HG03575 (cell line): ENCODE data around the gene AIDA.
"Not testable (repeated sequence)": the region's sequence is repeated elsewhere in the genome, so short reads cannot be mapped to it uniquely, and the experiment has no call there.

Experiments
- ATAC-seq: cut with Tn5 transposase; IDR thresholded peaks from one replicate; pipeline ENCODE4 v1.9.1; 2021; ENCODE audit not compliant: unreplicated experiment, insufficient number of reproducible peaks, low FRiP score; ENCODE audit errors: extremely low read depth

Gene AIDA, protein sequence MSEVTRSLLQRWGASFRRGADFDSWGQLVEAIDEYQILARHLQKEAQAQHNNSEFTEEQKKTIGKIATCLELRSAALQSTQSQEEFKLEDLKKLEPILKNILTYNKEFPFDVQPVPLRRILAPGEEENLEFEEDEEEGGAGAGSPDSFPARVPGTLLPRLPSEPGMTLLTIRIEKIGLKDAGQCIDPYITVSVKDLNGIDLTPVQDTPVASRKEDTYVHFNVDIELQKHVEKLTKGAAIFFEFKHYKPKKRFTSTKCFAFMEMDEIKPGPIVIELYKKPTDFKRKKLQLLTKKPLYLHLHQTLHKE

DNA sequence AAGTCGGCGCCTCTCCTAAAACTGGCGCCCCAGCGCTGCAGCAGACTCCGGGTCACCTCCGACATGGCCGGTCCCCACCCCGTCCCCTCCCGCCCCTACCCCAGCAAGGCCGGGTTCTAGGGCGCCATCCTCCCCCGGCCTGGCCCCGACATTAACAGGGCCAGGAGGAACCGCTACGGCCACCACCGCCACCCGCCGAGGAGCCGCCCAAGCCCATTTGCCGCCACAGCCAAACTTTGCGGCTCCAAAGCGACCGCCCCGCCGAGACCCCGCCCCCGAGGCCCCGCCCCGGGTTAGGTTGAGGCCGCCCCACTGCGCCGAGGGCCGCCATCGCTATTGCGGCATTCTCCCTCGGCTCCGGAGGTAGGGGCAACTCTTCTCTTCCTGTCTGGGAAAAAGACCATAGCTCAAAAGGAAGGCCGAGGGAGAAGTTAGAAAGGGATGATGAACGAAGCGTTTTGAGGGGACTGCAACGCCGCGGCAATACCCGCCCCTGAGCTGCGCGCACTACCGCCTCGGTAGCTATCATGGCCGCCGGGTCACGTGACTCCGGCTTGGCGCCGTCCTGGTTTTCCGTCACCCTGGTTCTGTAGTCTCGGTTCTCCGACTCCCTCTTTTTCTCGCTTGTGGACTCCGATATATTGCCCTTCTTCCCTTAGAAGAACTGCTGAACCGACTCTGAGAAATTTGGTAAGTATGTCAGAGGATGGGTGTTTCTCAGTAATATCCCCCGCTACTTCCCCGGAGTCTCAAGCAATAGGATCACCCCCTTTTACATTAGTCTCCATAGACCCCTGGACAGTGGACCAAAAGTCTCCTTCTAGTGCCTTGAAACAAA is at the start of gene AIDA, which contains the start of gene BROX:
AIDA (minus strand) TSS at position 239 of the 838 bp plus-strand sequence; CDS start at position 65, 174 bp downstream.
BROX (plus strand) TSS at position 312 of the 838 bp plus-strand sequence. CDS start 3,136 bp downstream, outside the sequence.
- peak; percentile 45 for ATAC-seq

DNA sequence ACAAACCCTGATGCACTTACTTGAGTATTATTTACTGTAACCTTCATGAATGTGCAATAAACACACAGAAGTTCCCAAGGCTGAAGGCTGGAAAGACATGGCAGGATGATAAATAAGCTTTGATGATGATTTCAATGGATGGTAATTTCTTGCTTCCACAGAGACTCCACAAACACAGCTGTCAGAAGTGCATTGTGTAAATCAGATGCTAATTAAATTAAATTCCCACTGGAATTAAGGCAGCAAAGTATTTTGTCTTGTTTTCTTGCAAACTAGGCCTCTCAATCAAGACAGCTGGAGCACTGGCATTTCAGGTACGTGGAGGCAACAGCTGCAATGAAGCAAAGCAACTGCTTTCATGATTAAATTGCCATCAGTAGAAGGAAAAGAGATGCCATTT is 48.8 kb upstream of the AIDA start:
- no peak for ATAC-seq

DNA sequence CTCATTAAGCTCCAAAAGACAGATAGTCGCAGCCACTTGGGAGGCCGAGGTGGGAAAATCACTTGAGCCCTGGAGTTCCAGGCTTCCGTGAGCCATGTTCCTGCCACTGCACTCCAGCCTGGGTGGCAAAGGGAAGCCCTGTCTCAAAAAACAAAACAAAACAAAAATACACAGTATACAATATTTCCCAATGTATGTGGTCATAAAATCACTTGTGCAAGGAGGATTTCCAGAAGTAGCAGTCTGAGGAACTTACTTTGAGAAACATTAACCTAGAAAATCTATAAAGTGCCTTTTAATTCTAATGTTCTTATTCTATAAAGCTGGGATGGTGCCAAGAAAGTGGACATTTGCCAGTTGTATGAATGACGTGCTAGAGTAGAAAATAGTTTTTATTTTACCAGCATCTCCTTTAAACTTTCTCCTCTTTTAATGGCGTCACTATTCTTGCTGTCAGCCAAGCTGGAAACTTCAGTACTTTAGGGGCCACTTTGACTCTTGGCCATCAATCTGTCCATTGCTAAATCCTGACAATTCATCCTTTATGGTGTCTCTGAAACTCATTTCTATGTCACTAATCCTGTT is 47.3 kb upstream of the AIDA start:
- no peak for ATAC-seq

DNA sequence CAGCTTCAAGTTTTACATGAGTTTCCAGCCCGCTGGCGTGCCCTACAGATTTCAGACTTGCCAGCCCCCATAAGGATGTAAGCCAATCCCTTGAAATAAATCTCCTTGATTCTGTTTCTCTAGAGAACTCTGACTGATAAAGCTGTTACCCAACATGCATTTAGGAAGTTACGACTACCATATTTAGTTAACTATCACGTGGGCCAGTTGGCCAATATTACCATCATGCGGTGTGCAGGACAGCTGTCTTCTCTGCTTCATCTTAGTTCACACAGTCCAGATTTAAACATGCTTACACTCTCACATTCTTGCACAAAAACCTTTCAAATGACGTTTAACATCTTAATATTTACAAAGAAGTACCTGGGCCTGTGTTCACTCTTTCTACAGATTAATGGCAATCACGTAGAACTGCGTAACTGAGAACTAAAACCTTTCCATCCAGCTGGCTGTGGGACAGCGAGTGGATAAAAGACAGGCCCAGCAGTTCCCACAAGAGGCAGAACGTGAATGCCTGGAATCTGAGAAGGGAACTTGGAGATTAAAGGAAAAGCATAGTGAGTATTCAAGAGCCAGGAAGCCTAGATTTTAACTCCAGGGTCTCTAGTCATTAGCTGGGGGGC is 45.5 kb upstream of the AIDA start:
- no peak for ATAC-seq

DNA sequence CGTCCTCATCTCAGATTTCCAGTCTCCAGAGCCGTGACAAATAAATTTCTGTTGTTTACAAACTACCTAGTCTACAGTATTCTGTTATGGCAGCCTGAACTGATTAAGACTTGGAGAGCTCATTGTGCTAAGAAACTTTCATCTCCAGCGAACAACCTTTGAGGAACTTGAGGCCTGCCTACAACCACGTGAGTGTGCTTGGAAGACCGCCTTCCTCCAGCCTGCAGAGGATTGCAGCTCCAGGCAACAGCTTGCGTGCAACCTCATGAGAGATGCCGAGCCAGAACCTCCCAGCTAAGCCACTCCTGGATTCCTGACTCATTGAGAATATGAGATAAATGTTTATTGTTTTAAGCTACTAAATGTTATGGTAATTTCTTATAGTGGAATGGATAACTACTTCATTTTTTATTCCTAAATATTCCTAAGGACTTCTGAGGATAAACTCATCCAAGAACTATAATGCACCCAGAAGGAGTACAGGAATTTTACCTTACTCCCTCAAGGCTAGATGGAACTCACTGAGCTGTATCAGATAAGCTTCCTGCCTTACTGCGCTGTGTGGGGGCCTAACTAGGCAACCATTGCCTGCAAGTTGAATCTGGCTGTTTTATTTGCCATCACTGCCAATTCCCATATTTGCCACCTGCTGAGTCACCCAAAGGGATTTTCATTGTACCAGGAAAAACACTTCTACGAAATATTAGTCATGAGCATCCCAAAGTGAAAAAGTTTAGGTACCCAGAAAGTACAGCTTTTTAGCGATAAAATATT is 42.3 kb upstream of the AIDA start:
- no peak for ATAC-seq

DNA sequence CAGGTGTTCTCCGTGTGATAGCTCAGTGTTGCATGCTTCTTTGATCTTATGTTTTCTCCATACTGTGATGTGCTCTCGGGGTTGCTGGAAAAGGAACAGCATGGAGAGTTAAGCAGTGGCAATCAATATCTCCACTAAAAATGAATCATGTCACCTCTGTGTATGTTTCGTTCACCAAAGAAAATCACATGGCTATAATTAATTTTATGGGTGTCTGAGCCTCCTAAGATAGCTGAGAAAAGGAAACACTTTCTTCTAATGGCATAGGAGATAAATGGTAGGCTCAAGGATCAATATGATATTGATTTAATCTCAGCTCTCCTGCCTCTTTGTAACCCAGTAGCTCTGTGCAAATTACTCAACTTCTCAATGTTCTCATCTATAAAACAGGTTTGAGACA is 39.0 kb upstream of the AIDA start:
- no peak for ATAC-seq

DNA sequence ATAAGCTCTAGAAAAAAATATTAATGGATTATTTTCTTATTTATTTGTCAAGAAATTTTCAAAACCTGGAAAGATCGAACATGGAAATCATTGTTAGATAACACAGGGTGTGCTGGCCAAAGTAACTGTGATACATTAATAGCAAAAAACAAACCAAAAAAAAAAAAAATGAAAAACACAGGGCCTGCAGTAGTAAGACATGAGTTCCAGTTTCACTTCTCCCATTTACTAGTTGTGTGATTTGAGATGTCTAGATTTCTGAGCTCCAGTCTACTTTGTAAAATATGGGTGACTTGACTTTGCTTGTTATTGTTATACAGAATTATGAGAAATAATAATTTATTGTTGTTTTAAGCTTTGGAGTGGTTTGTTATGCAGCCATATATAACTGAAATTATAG is 38.4 kb upstream of the AIDA start:
- ATAC-seq = no peak

DNA sequence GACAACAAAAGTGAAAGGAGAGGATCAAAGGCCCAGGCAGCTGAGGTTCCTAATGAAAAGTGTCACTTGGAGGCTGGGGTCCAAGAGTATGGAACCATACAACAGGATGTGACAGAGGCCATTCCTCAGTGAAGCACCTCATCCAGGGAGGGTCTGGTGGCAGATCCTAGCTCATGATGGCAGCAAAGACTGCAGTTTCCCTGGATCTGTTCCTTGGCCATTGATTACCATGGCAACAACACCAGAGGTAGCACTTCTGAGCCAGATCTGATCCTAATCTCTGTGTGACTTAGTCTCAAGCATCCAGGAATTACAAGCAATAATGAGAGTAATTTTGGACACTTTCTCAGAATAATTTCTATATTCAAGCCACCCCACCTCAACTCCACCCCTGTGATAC is 37.6 kb upstream of the AIDA start:
- no peak for ATAC-seq

DNA sequence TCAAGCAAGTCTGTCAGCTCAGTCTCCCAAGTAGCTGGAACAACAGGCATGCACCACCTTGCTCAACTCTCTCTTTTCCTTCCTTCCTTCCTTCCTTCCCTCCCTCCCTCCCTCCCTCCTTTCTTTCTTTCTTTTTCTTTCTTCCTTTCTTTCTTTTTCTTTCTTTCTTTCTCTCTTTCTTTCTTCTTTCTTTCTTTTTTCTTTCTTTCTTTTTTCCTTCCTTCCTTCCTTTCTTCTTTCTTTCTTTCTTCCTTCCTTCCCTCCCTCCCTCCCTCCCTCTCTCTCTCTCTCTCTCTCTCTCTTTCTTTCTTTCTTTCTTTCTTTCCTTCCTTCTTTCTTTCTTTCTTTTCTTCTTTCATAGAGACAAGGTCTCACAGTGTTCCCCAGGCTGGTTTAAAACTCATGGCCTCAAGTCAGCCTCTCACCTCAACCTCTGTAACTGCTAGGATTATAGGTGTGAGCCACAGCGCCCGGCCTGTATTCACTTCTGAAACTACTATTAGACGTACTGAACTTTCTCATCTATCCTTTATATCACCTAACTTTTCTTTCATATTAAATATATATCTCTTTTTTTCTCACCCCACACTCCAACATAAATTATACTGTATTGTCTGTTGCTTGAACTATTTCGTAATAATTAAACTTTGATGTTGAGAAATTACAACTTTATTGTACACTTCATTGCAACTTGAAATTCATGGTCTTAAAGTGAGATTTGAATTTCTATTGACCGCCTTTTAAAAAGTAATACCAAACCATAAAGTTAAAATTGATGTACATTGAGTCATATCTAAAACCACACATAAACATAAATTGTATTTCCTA is 29.6 kb upstream of the AIDA start:
- ATAC-seq = not testable (repeated sequence)

DNA sequence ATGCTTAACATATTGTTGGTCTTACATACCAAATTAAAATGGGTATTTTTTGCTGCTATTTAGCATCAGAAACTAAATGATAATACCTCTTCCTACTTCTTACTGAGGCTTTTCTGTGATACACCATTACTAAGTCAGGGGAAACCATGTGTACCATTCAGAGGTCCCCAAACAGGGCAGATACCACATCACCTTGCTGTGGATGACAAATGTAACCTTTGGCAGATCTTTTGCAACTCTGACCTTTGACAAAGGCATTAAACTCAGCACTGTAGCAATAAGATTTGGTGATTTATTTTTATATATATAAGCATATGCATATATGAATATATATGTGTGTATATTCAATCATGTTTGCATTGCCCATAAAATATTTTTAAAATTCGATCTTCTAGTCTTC is 27.6 kb upstream of the AIDA start:
- ATAC-seq = no peak

DNA sequence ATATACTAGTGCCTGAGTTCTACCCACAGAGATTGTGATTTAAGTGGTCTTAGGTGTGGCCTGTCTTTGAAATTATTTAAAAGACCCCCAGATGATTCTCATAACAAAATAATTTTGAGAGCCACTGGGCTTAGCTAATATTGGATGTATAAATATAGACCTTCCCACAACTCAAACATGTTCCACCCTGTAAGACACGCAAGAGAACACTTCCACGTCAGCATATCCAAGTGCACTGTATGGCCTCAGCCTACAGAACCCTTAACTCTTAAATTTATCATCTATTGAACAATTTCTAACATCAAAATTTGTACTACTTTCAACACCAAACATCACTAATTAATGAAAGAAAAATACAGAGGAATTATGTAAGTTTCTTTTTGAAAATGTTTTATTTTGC is 27.2 kb upstream of the AIDA start:
- ATAC-seq = no peak

DNA sequence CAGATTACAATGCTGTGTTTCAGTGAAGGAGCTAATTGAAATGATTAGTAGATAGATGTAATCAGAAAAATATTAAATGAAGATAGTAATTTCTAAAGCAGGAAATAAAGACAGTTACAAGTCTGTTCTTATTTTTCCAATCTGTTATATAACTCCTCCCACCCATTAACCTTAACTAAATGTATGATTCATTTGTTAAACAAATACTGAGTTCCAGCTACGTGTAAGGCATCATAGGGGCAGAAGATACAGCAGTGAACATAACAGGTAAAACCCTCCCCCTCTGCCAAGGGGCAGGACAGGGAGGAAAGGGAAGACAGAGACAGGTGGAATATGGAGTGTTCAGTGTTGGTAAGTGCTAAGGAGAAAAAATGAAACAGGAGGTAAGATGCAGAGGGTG is 24.7 kb upstream of the AIDA start, which contains the start of gene FAM177B:
FAM177B (plus strand) TSS at position 231 of the 400 bp plus-strand sequence. CDS start 9,344 bp downstream, outside the sequence.
- ATAC-seq = no peak

DNA sequence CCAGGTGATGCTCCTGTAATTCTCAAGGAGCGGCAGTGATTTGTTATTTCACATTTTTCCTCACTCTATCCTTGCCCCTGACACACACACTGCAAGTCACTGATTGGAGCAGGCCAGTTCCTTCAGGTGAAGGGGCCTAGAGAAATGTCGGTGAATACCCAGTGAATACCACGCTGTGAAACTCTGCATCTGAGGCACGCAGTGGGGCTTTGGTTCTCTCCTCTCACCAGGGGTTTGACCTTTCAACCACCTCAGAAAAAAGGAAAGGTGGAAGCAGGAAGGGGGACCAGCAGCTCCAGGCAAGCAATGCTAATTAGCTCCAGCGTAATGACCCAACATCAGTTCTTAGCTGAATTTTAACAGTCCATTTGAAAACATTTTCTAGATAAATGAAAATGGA is 24.2 kb upstream of the AIDA start:
- ATAC-seq = no peak

DNA sequence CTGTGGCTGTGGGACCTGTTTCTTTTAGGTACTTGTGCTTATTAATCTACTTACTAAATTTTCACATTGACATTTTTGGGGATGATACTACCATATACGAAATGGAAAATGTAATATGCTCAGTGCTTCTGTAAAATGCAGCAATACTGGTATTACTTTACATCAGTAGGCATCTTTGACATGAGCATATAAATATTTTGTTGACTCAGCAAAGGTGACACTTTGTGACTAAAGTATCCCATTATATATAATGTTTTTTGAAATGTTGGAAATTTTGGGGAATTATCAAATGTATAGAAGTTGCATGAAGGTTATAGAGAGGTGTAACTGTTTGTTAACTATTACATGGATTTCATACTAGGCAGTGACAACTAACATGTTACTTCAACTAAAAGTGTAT is 22.4 kb upstream of the AIDA start:
- ATAC-seq = no peak

DNA sequence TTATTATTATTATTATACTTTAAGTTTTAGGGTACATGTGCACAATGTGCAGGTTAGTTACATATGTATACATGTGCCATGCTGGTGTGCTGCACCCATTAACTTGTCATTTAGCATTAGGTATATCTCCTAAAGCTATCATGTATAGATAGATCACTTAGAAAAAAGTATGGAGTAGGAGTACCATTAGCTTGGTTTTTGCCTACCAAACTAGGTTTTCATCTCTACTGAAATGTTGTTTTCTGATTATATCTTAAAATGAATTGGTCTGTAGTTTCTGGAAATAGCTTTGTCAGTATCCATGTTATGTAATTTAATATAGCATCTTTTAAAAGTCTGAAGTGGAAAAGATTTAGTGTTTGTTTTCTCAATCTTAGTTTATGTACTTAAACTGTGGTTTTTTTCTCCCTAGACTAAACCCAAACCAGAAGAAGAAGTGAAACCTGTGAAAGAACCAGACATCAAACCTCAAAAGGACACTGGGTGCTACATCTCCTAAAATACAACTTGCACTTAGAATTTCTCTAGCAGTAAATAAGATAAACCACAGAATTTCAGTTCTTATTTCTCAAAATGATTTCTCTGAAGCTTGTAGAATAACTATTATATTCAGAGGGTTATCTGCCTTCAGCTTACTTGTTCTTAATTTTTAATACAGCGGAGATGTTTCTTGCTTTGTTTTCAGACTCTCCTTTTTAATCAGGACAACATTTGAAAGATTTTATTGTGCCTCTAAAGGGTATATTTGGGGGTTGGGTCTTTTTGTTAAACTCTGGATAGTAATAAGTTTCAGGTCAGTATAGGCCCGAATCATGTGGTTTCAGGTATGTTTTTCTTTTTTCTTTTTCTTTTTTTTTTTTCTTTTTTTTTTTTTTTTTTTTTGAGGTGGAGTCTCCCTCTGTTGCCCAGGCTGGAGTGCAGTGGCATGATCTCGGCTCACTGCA is 20.2 kb upstream of the AIDA start:
- peak; percentile 90 for ATAC-seq

DNA sequence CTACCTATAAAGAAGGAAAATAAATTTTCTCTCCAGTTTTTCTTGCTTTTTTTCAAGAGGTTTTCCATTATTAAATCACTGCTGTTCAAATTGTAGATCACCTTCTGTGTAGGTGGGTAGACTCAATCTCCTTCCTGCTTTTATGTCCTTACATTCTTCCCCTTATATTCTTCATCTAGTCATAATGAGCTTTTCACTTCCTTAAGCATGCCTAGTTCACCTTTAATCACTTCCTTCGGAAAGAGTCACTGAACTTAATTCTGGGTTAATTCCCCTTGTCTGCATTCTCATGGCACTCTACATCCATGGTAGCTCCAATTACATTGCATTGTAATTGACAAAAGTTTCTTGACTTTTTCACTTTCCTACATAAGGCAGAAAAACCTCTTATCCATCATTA is 18.6 kb upstream of the AIDA start:
- no peak for ATAC-seq

DNA sequence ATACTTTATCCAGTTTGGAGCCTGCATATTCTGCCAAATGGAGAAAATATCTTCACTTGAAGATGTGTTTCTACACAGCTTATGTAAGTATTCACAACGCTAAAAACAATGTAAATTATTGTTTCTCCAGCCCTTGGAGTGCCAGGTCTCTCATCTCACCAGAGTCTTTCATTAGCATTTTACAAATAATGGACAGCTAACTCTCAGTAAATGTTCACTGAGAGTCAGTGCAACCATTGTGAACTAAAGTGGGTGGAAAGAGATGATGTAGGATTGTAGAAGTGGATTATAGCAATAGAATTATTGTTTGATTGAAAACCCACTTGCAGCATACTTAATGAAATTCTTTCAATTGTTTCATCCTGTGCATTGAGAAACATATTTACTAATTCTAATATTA is 16.5 kb upstream of the AIDA start:
- no peak for ATAC-seq
